HL-60 (cell line): ENCODE data around the gene RYR2.

Source experiments
- POLR2AphosphoS5 ChIP-seq: IDR thresholded peaks from 2 replicates; pipeline ENCODE4 v1.6.1; 2012; ENCODE audit warnings: low read depth
- TF ChIP-seq, protein P1 (sequence below): IDR thresholded peaks from one replicate; pipeline ENCODE4 v1.5.1; 2011; ENCODE audit warnings: low read length, control low read depth, inconsistent platforms; ENCODE audit not compliant: insufficient read depth
- TF ChIP-seq, protein P2 (sequence below): IDR thresholded peaks from 2 replicates; pipeline ENCODE4 v1.6.1; 2012; ENCODE audit warnings: low read depth; ENCODE audit not compliant: insufficient replicate concordance

DNA sequence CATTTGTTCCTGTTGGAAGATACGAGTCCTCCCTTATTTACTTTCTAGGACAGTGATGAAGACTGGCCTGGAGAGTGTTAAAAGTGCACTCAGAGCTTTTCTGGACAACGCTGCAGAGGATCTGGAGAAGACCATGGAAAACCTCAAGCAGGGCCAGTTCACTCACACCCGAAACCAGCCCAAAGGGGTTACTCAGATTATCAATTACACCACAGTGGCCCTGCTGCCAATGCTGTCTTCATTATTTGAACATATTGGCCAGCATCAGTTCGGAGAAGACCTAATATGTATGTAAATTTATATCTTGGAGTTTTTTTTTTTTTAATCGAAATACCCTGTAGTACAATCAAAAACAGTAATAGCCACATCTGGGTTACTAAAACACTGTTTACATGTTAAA lies 658.2 kb downstream of the RYR2 start:
- TF ChIP-seq, protein P1, sequence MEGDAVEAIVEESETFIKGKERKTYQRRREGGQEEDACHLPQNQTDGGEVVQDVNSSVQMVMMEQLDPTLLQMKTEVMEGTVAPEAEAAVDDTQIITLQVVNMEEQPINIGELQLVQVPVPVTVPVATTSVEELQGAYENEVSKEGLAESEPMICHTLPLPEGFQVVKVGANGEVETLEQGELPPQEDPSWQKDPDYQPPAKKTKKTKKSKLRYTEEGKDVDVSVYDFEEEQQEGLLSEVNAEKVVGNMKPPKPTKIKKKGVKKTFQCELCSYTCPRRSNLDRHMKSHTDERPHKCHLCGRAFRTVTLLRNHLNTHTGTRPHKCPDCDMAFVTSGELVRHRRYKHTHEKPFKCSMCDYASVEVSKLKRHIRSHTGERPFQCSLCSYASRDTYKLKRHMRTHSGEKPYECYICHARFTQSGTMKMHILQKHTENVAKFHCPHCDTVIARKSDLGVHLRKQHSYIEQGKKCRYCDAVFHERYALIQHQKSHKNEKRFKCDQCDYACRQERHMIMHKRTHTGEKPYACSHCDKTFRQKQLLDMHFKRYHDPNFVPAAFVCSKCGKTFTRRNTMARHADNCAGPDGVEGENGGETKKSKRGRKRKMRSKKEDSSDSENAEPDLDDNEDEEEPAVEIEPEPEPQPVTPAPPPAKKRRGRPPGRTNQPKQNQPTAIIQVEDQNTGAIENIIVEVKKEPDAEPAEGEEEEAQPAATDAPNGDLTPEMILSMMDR, result no peak
- TF ChIP-seq POLR2AphosphoS5, result no peak
- TF ChIP-seq, protein P2, sequence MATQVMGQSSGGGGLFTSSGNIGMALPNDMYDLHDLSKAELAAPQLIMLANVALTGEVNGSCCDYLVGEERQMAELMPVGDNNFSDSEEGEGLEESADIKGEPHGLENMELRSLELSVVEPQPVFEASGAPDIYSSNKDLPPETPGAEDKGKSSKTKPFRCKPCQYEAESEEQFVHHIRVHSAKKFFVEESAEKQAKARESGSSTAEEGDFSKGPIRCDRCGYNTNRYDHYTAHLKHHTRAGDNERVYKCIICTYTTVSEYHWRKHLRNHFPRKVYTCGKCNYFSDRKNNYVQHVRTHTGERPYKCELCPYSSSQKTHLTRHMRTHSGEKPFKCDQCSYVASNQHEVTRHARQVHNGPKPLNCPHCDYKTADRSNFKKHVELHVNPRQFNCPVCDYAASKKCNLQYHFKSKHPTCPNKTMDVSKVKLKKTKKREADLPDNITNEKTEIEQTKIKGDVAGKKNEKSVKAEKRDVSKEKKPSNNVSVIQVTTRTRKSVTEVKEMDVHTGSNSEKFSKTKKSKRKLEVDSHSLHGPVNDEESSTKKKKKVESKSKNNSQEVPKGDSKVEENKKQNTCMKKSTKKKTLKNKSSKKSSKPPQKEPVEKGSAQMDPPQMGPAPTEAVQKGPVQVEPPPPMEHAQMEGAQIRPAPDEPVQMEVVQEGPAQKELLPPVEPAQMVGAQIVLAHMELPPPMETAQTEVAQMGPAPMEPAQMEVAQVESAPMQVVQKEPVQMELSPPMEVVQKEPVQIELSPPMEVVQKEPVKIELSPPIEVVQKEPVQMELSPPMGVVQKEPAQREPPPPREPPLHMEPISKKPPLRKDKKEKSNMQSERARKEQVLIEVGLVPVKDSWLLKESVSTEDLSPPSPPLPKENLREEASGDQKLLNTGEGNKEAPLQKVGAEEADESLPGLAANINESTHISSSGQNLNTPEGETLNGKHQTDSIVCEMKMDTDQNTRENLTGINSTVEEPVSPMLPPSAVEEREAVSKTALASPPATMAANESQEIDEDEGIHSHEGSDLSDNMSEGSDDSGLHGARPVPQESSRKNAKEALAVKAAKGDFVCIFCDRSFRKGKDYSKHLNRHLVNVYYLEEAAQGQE, result no peak
